Muscle layer of colon (tissue), 2 donors: Measurements from ENCODE around the gene TMPRSS5.

Experiments used
- H3K27ac ChIP-seq: one replicate; pipeline ENCODE4 v1.7.0; 2013; ENCODE audit warnings: low read depth, mild to moderate bottlenecking, low read length, moderate library complexity
- H3K27me3 ChIP-seq, 2 donors: one replicate each; pipeline ENCODE4 v1.7.0; 2013; ENCODE audit warnings: low read length in 2 of 2, mild to moderate bottlenecking in 2 of 2; ENCODE audit not compliant: insufficient read depth in 2 of 2, control insufficient read depth in 1 of 2
- H3K36me3 ChIP-seq: one replicate; pipeline ENCODE4 v1.7.0; 2013; ENCODE audit warnings: mild to moderate bottlenecking, low read length; ENCODE audit not compliant: insufficient read depth
- H3K4me1 ChIP-seq: one replicate; pipeline ENCODE4 v1.7.0; 2013; ENCODE audit warnings: mild to moderate bottlenecking, low read length; ENCODE audit not compliant: insufficient read depth
- H3K4me3 ChIP-seq, 2 donors: one replicate each; pipeline ENCODE4 v1.7.0; 2013; ENCODE audit warnings: low read length in 2 of 2, low read depth in 1 of 2, mild to moderate bottlenecking in 1 of 2, moderate library complexity in 1 of 2
- H3K9ac ChIP-seq: one replicate; pipeline ENCODE4 v1.7.0; 2013; ENCODE audit warnings: low read length
- H3K9me3 ChIP-seq: one replicate; pipeline ENCODE4 v1.7.0; 2013; ENCODE audit warnings: mild to moderate bottlenecking, low read length
- donor health status: abdominal sarcoma.
- donor health status: Adenocarcinoma of cecum.

The TMPRSS5 gene

DNA sequence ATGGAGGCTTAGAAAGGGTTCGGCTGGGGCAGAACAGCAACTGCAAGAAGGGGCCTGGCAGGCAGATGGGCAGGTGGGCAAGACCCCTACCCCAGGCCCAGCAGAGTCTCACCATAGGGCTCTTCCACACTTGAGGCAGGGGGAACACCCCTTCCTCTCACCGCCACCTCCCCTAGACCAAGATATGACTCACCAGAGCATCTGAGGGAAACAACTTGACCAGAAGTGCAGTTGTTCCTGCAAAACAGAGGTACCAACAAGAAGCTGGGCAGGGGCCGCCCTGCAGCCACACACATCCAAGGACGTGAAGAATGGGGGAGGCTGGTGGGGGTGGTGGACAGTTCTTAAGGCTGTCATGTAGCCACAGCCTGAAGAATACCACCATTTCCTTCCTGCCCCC, 10.9 kb downstream of the TMPRSS5 start:
- Histone ChIP-seq H3K27me3 (no peaks in the 10 kb centered on the region), H3K36me3 (no peaks in the 10 kb centered on the region), H3K4me1 (no peaks in the 10 kb centered on the region), H3K4me3 (no peak overlapping the region), H3K9ac (no peak overlapping the region), H3K27ac (no peak overlapping the region), H3K9me3 (no peaks in the 10 kb centered on the region)

GRCh38 chr11:113694390-113694789, 11.7 kb downstream of the TMPRSS5 start:
- H3K36me3 ChIP-seq, result no peaks in the 10 kb centered on the region
- no peak overlapping the region for H3K9ac ChIP-seq
- no peaks in the 10 kb centered on the region for H3K4me1 ChIP-seq
- no peaks in the 10 kb centered on the region for H3K9me3 ChIP-seq
- no peaks in the 10 kb centered on the region for H3K27me3 ChIP-seq
- no peak overlapping the region for H3K4me3 ChIP-seq
- H3K27ac ChIP-seq, result no peak overlapping the region

- Histone ChIP-seq H3K9me3 (no peaks in the 10 kb centered on the region), H3K9ac (no peak overlapping the region), H3K4me1 (no peaks in the 10 kb centered on the region), H3K36me3 (no peaks in the 10 kb centered on the region), H3K4me3 (no peak overlapping the region), H3K27me3 (no peaks in the 10 kb centered on the region), H3K27ac (no peak overlapping the region)
Measured at GRCh38 chr11:113693030-113693429, 13.1 kb downstream of the TMPRSS5 start.

GRCh38 chr11:113690619-113691569, 15.2 kb downstream of the TMPRSS5 start:
- H3K9me3 ChIP-seq, result no peaks in the 10 kb centered on the region
- H3K4me3 ChIP-seq, result no peak overlapping the region
- H3K27ac ChIP-seq, result no peak overlapping the region
- no peak overlapping the region for H3K9ac ChIP-seq
- no peaks in the 10 kb centered on the region for H3K27me3 ChIP-seq
- no peaks in the 10 kb centered on the region for H3K36me3 ChIP-seq
- H3K4me1 ChIP-seq, result no peaks in the 10 kb centered on the region

DNA sequence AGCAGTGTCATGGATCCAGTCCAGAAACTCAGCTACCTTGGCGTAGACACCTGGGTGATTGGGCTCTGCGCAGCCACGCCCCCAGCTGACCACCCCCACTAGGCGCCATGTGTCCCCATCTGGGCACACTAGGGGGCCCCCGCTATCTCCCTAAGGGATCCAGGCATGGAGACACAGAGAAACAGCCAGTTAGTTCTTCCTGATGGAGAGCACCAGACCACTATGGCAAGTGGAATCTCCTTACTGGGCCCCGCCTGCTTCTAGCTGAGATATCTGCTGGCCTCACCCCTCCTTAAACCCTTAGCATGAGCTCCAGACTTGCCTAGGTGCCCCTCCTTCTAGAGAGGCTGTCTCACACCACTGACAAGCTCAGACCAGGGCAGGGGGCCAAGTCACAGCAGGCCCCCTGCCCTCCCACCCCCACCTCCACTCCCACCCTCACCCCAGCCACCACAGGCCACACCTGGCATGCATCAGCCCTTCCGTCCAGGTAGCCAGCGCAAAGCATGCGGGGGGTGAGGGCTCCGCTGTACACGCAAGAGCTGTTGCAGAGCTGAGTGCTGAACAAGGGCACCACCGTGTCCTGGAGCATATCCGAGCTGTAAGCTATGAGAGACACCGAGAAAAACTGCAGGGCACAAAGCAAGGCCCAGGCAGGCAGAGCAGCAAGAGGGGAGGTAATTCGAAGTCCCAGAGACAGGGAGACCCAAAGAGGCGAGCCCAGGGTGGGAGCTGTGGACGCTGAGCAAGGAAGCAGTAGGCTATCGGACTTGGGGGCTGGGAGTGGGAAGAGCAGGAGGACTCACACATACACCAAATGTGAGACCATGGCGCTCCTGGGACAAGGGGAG, 16.1 kb downstream of the TMPRSS5 start:
- Histone ChIP-seq H3K9me3 (no peaks in the 10 kb centered on the region), H3K27me3 (no peaks in the 10 kb centered on the region), H3K9ac (no peak overlapping the region), H3K4me1 (no peaks in the 10 kb centered on the region), H3K27ac (no peak overlapping the region), H3K4me3 (no peak overlapping the region), H3K36me3 (no peaks in the 10 kb centered on the region)

- no peaks in the 10 kb centered on the region for H3K27me3 ChIP-seq
- H3K27ac ChIP-seq, result no peak overlapping the region
- H3K4me3 ChIP-seq, result no peak overlapping the region
- no peaks in the 10 kb centered on the region for H3K36me3 ChIP-seq
- peaks cover 14% of the 10 kb centered on the region for H3K4me1 ChIP-seq
- no peak overlapping the region for H3K9ac ChIP-seq
- H3K9me3 ChIP-seq, result no peaks in the 10 kb centered on the region
Measured at GRCh38 chr11:113685654-113686359, 20.3 kb downstream of the TMPRSS5 start.

- H3K27ac ChIP-seq, result no peak overlapping the region
- H3K4me3 ChIP-seq, result no peak overlapping the region
- H3K36me3 ChIP-seq, result no peaks in the 10 kb centered on the region
Measured at GRCh38 chr11:113684496-113684895, 21.6 kb downstream of the TMPRSS5 start.

DNA sequence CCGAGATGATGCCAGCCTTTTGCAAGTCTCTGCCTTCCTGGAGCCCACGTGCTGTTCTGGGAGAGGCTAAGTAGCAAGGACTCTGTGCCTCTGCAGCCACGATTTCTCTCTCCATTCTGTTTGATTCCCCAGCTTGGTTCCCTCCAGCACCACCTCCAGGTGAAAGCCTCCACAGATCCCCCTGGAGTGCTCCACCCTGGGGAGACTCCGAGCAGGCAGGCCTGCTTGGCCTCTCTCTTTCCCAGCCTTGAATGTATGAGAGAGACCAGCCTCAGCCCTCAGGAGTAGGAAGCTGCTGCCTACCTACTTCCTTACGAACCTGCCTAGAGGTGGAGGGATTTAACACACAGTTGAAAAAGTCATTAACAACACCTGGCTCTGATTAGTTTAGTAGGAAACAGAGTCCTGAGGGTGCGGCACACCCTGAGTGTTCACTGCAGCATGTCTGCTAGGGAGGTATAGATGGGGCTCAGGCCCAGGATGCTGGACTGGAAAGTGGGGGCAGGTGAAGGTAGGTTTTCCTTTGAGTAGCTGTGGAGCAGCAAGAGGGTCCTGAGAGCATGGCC, 22.5 kb downstream of the TMPRSS5 start:
- Histone ChIP-seq H3K9me3 (no peaks in the 10 kb centered on the region), H3K4me1 (peaks cover 14% of the 10 kb centered on the region), H3K27me3 (no peaks in the 10 kb centered on the region), H3K4me3 (no peak overlapping the region), H3K27ac (no peak overlapping the region), H3K9ac (no peak overlapping the region), H3K36me3 (no peaks in the 10 kb centered on the region)

More at GRCh38 chr11:113684496-113684895, 21.6 kb downstream of the TMPRSS5 start:
- Histone ChIP-seq H3K9me3 (no peaks in the 10 kb centered on the region), H3K27me3 (no peaks in the 10 kb centered on the region), H3K9ac (no peak overlapping the region), H3K4me1 (peaks cover 14% of the 10 kb centered on the region)

DNA sequence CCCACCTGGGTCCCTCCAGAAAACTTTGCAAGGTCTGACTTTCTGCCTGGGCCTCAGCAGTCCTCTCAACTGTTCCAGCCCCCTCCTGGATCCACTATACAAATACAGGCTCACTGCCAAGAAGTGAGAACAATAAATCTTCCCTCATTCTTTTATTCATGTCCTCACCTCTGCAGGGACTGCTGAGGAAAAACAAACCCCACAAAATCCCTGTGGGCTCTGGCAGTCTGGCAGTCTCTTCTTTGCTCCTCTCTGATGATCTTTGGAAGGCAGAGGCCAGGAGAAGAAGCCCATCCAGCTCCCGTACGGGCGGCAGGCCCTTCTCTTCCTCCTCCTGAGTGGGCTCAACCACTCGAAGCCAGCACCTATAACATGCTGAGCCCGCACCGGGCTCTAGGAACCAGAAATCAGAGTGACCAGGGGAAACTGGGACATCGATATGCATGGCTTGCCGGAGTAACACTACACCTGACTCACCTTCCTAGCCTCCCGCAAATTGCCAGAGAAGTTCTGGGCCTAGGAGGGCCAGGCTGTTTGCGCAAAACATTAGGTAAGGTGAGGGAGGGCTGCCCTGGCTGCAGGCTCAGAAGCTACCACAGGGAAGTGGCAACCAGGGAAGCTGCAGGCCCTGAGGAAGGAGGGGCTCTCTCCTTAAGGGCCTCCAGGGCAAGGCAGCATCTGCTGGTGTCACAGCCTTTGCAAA, 24.2 kb downstream of the TMPRSS5 start:
- no peak overlapping the region for H3K4me3 ChIP-seq
- H3K4me1 ChIP-seq, result peaks cover 14% of the 10 kb centered on the region
- no peak overlapping the region for H3K27ac ChIP-seq
- H3K36me3 ChIP-seq, result no peaks in the 10 kb centered on the region
- H3K27me3 ChIP-seq, result no peaks in the 10 kb centered on the region
- H3K9ac ChIP-seq, result no peak overlapping the region
- no peaks in the 10 kb centered on the region for H3K9me3 ChIP-seq

GRCh38 chr11:113681282-113681681, 24.8 kb downstream of the TMPRSS5 start:
- Histone ChIP-seq H3K27me3 (no peaks in the 10 kb centered on the region), H3K36me3 (no peaks in the 10 kb centered on the region), H3K4me3 (no peak overlapping the region), H3K27ac (no peak overlapping the region), H3K9ac (no peak overlapping the region), H3K4me1 (peaks cover 14% of the 10 kb centered on the region), H3K9me3 (no peaks in the 10 kb centered on the region)
